Stimulated activated CD4-positive, alpha-beta T cell treated with anti-CD3 and anti-CD28 coated beads, Interleukin-1b, Interleukin-23, amount 100 ng/mL, for 1 hour (primary cell): ENCODE measurements around the gene PSMD7.
A peak's percentile ranks its signal among the peaks of the same experiment; 100 is the strongest.
"Not testable (repeated sequence)": the region's sequence is repeated elsewhere in the genome, so short reads cannot be mapped to it uniquely, and the experiment has no call there.

Experiments
- DNase-seq, 2 donors: peaks; one replicate each; pipeline ENCODE4 v3.0.0-alpha.2; 2020; ENCODE audit warnings: low read depth in 2 of 2

Gene PSMD7

GRCh38 chr16:74297145-74297665 lies 591 bp downstream of the PSMD7 start:
- DNase-seq, result peak in 1 of 2 donors; percentile 13

DNA sequence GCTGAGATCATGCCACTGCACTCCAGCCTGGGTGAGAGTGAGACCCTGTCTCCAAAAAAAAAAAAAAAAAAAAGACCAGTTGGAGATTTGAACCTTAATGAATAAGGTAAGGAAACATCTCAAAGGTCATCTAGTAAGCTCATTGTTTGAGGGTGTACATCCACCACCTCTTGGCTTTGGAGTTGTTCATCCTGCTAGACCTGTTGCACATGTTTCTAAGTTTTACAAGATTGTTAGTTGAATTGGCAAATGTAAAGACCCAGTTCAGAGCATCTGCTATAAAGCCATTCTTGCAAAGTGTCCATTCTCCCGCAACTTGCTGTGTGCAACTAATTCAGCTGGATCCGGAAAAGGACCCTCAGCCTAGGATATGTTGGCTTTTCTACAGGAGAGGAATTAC lies 1.5 kb downstream of the PSMD7 start:
- DNase-seq, result no peak

- DNase-seq, result no peak
Observed at GRCh38 chr16:74302341-74302740, 5.7 kb downstream of the PSMD7 start.

DNA sequence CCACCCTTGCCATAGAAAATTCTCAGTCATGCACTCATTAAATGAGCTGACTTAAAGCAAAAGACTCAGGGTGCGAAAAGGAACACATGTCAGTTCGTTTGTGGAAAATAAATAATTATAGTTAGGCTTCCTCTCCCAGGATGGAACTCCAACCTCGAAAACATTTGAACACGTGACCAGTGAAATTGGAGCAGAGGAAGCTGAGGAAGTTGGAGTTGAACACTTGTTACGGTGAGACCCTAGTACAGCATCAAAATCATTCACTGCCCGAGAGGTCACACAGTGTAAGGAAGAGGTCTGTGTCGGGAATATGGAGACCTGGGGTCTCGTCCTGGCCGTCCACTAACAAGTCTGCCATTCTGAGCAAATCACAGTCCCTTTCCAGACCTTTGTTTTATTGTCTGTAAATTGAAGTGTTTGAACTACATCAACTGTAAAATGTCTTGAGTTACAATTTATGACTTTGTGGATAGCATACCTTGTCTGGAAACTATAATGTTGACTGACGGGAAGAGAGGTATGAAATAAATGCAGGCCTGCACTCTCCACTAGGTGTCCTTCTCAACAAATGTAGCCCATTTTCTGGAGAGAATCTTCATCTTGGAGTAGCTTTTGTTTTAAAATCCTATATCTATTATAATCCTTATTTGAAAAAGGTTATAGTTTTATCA lies 7.7 kb downstream of the PSMD7 start:
- DNase-seq, result no peak

DNA sequence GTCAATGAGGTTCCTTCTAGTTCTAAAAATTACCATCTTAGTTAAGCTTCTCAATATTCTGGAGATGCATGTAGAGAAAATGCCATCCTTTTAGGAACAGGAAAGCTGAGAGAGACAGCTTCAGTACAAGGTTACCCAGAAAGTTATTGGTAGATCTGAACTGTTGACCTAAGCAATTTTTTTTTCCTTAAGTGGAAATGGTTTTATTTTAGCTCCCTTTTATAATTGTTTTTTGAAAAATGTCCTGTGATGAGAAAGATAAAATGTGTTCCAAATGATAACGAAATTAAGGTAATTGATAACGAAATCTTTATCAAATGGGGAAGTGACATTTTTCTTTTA lies 8.2 kb downstream of the PSMD7 start:
- DNase-seq, result no peak

GRCh38 chr16:74305281-74305680 lies 8.7 kb downstream of the PSMD7 start:
- no peak for DNase-seq

- no peak for DNase-seq
Observed at GRCh38 chr16:74305978-74306784, 9.6 kb downstream of the PSMD7 start.

DNA sequence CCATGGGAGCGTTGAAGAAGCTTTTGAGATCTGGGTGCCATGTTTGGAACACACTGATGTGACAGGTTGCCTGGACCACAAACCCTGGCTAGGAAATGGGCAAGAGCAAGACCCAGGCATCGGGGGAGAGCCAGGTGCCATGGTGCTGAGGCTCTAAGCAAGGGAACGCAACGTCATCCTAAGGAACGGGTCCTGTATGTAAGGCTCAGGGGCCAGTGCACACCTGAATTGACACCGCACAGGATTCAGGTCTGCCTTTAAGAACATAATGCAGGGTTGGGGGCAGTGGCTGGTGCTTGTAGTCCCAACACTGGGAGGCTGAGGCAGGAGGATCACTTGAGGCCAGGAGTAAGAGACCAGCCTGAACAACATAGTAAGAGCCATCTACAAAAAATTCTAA lies 10.8 kb downstream of the PSMD7 start:
- no peak for DNase-seq

GRCh38 chr16:74309789-74310781 lies 13.5 kb downstream of the PSMD7 start:
- no peak for DNase-seq

- DNase-seq, result no peak
Observed at GRCh38 chr16:74315059-74315458, 18.4 kb downstream of the PSMD7 start.

GRCh38 chr16:74320707-74321106 lies 24.1 kb downstream of the PSMD7 start:
- no peak for DNase-seq

- no peak for DNase-seq
Observed at GRCh38 chr16:74321356-74321755, 24.7 kb downstream of the PSMD7 start.

- no peak for DNase-seq
Observed at GRCh38 chr16:74322301-74322710, 25.7 kb downstream of the PSMD7 start.

DNA sequence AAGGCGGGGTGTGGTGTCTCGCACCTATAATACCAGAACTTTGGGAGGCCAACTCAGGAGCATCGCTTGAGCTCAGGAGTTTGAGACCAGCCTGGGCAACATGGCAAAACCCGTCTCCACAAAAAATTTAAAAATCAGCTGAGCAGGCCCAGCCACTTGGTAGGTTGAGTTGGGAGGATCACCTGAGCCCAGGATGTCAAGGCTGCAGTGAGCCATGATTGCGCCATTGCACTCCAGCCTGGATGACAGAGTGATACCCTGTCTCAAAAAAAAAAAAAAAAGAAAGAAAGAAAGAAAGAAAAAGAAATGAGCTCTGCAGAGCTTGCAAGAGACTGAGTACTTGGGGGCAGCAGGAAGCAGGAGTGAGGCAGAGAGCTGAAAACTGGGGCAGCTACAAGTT lies 28.2 kb downstream of the PSMD7 start:
- not testable (repeated sequence) for DNase-seq

DNA sequence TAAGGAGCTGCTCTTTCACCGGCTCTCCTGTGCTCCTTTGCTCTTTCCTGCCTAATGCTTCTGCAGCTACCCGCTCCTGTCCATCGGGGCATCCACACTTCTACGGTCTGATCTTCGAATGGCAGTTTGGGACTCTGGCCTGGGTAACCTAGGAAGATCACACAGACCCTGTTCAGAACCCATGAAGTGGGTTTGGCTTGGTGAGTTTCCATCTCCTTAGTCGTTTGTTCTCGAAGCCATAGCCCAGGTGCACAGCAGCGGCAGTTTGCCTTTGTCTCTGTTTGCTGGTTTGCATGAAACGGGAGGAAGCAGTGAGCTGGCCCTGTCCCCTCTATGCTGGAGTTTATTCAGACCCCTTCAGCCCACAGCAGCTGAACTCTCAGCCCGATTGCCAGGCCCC lies 29.0 kb downstream of the PSMD7 start:
- DNase-seq, result no peak

GRCh38 chr16:74328346-74328745 lies 31.7 kb downstream of the PSMD7 start:
- DNase-seq, result not testable (repeated sequence)

GRCh38 chr16:74332469-74332868 lies 35.9 kb downstream of the PSMD7 start:
- not testable (repeated sequence) for DNase-seq

DNA sequence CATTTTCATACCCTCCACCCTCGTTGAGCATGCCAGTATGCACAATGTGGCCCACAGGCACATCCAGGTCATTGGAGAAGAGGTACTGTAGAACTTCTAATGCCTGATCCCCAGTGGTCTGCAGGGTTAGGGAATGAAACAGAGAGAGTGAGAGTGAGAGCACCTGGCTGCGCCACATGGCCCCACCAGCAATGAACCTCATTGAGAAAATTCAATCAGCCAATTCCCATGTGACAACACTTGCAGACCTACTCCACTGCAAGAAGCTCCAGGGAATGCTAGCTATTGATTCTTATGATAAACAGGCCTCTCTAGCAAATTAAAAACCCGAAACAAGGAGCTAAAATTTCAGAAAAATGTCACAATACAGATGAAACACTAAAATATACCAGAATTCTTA lies 40.9 kb downstream of the PSMD7 start:
- not testable (repeated sequence) for DNase-seq

GRCh38 chr16:74339226-74339625 lies 42.6 kb downstream of the PSMD7 start:
- not testable (repeated sequence) for DNase-seq

GRCh38 chr16:74353038-74353437 lies 56.4 kb downstream of the PSMD7 start:
- DNase-seq, result not testable (repeated sequence)
